Karpas-422 (cell line): ENCODE measurements around the gene CELF2. TPM values are rescaled to one million over a fixed set of nuclear protein-coding genes. Genes with fewer than 3 reads are reported as not detected.
"Not testable (repeated sequence)": the region's sequence is repeated elsewhere in the genome, so short reads cannot be mapped to it uniquely, and the experiment has no call there.

ENCODE experiments used
- DNase-seq: peaks from one replicate; pipeline ENCODE4 v3.0.0-alpha.2; 2015
- H2AFZ ChIP-seq: fragments of 200-600 bp; sonication (generic); 2 replicates; pipeline ENCODE4 v1.6.1; 2014; ENCODE audit warnings: antibody characterized with exemption, low read length, mixed read lengths
- H3K27ac ChIP-seq: fragments of 200-600 bp; sonication (generic); 2 replicates; pipeline ENCODE4 v1.5.1; 2014; ENCODE audit warnings: mild to moderate bottlenecking, low read length, moderate library complexity
- H3K27me3 ChIP-seq: fragments of 200-600 bp; sonication (generic); 2 replicates; pipeline ENCODE4 v1.6.1; 2014; ENCODE audit warnings: low read length, mixed read lengths
- H3K36me3 ChIP-seq: fragments of 200-600 bp; sonication (generic); 2 replicates; pipeline ENCODE4 v1.6.1; 2014; ENCODE audit warnings: low read length, mixed read lengths; ENCODE audit not compliant: insufficient read depth
- H3K4me1 ChIP-seq: fragments of 200-600 bp; sonication (generic); 2 replicates; pipeline ENCODE4 v1.6.1; 2014; ENCODE audit warnings: mild to moderate bottlenecking, low read length, mixed read lengths
- H3K4me2 ChIP-seq: fragments of 200-600 bp; sonication (generic); 2 replicates; pipeline ENCODE4 v1.6.1; 2014; ENCODE audit warnings: low read length, low read depth, mild to moderate bottlenecking; ENCODE audit not compliant: poor library complexity, severe bottlenecking
- H3K4me3 ChIP-seq: fragments of 200-600 bp; sonication (generic); 2 replicates; pipeline ENCODE4 v1.5.1; 2014; ENCODE audit warnings: mild to moderate bottlenecking, antibody characterized with exemption, low read length, mixed read lengths
- H3K79me2 ChIP-seq: fragments of 200-600 bp; sonication (generic); 2 replicates; pipeline ENCODE4 v1.6.1; 2014; ENCODE audit warnings: mild to moderate bottlenecking, low read length, mixed read lengths
- H3K9ac ChIP-seq: fragments of 200-600 bp; sonication (generic); 2 replicates; pipeline ENCODE4 v1.6.0; 2014; ENCODE audit warnings: low read length
- H3K9me2 ChIP-seq: fragments of 200-600 bp; sonication (generic), shearing (Covaris generic); replicated peaks from 2 replicates; pipeline ENCODE4 v1.6.0; 2014; ENCODE audit warnings: mild to moderate bottlenecking, low read length, moderate library complexity; ENCODE audit not compliant: insufficient read depth
- H3K9me3 ChIP-seq: fragments of 300-700, 200-600 bp; sonication (generic); 2 replicates; pipeline ENCODE4 v1.6.1; 2014; ENCODE audit warnings: low read length, mixed read lengths
- H4K20me1 ChIP-seq: fragments of 200-600 bp; sonication (generic); 2 replicates; pipeline ENCODE4 v1.6.1; 2014; ENCODE audit warnings: mild to moderate bottlenecking, antibody characterized with exemption, low read length, low read depth; ENCODE audit not compliant: insufficient read depth
- total RNA-seq: library from RNA; depleted of rRNA; stranded (reverse); fragments of >200 nt; shearing (Covaris generic); gene quantifications from 2 replicates; pipeline ENCODE4 v1.2.3, GENCODE V29; 2014; ENCODE audit warnings: low replicate concordance

Gene CELF2
- total RNA-seq, 1 experiment from 2014 or later, result 2.3 TPM

DNA sequence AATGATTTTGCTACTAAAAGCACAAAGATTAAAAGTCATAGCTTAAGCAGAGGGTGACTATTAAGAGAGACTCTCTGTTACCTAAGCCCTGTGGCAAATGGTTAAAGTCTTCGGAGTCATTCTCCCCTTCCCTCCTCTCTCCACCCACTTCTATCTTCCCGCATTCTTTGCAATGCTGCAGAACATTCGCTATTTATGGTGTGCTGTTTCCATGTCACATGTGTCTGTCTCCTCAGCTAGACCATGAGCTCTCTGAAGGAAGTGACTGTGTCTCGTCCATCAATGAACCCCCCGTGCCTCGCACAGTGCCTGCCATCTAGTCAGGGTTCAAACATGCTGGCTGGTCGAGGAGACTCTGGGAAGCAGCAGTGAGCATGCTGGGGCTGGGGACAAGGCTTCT lies 321.3 kb downstream of the CELF2 start:
- Histone ChIP-seq H3K9me3 (no peaks in the 10 kb centered on the region), H2AFZ (no peak overlapping the region), H3K36me3 (no peaks in the 10 kb centered on the region), H3K4me2 (no peak overlapping the region), H3K27ac (no peak overlapping the region), H3K27me3 (no peaks in the 10 kb centered on the region), H3K4me1 (no peaks in the 10 kb centered on the region), H4K20me1 (no peaks in the 10 kb centered on the region), H3K9ac (no peak overlapping the region), H3K79me2 (no peaks in the 10 kb centered on the region), H3K4me3 (no peak overlapping the region), H3K9me2 (no peaks in the 10 kb centered on the region)
- DNase-seq, result no peak

DNA sequence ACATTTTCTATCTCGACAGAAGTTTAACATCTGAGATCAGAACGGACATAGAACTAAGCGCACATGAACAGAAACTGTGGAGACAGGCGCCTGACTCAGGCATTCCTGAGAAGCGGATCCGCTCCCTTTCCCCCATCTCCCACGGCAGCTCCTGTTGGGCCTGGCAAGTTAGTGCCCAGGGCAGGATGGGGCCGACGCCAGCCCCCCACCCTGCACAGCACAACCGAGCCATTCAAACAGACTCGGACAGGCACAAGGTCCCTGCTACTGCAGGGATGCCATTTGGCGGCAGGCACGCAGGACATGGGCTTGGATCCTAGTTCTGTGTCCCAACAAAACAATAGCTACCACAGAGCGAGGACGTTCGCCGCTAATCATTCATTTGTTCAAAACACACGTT lies 322.0 kb downstream of the CELF2 start:
- Histone ChIP-seq H3K4me1 (no peaks in the 10 kb centered on the region), H3K79me2 (no peaks in the 10 kb centered on the region), H3K4me2 (no peak overlapping the region), H3K9ac (no peak overlapping the region), H3K36me3 (no peaks in the 10 kb centered on the region), H2AFZ (no peak overlapping the region), H3K27ac (no peak overlapping the region), H3K4me3 (no peak overlapping the region), H3K9me2 (no peaks in the 10 kb centered on the region), H3K27me3 (no peaks in the 10 kb centered on the region), H4K20me1 (no peaks in the 10 kb centered on the region), H3K9me3 (no peaks in the 10 kb centered on the region)
- DNase-seq, result no peak

DNA sequence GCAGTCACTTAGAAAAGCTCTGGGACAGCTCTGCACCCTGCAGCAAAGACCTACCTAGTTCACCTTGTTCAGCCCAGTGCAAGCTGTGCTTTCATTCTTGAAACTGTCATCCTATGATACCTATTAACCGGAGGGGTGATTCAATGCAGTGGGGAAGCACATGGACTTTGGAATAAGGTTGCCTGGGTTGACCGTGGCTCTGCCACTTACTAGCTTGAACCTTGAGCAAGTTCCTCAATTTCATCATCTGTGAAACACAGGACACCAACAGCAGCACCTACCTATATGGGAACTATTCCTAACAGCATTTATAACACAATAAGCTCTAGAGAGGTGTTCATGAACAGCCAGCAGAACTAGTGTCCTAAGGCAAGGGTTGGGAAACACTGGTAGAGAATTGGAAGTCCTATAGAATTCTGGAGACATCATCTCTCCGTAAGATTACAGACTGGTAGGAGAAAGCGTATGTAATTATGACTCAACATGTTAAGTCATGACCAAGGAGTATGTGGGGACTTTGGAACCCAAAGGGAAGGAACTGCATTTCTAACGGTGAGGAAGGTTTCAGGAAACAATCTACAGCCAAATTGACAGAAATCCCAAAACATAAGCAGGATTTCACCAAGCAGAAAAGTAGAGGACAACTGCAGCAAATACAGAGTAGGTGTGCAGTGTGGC lies 323.8 kb downstream of the CELF2 start:
- Histone ChIP-seq H3K9me2 (no peaks in the 10 kb centered on the region), H3K9me3 (no peaks in the 10 kb centered on the region), H3K9ac (no peak overlapping the region), H3K4me3 (no peak overlapping the region), H3K27ac (no peak overlapping the region), H2AFZ (no peak overlapping the region), H3K4me1 (no peaks in the 10 kb centered on the region), H4K20me1 (no peaks in the 10 kb centered on the region), H3K4me2 (no peak overlapping the region), H3K36me3 (no peaks in the 10 kb centered on the region), H3K27me3 (no peaks in the 10 kb centered on the region), H3K79me2 (no peaks in the 10 kb centered on the region)
- no peak for DNase-seq

DNA sequence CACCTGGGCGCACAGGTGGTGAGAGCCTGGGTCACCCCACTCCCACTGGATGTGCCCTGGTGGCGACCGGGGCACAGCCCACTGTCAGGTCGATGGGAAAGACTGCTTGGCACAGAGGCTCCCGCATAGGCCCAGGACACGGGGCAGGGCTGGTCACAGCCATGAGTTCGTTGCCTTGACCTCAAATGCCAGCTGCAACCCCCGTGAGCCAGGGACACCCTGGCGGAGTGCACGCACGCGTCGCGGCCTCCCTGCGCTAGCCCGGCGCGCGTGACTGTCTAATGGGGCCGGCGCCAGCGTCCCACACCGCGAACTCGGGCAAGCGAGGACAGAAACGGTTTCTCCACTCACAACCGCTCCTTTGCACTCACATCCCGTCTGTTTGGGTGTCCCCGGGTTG lies 326.4 kb downstream of the CELF2 start:
- no peaks in the 10 kb centered on the region for H3K79me2 ChIP-seq
- no peak overlapping the region for H3K4me3 ChIP-seq
- no peaks in the 10 kb centered on the region for H4K20me1 ChIP-seq
- DNase-seq, result no peak
- no peak overlapping the region for H3K27ac ChIP-seq
- H3K27me3 ChIP-seq, result no peaks in the 10 kb centered on the region
- no peaks in the 10 kb centered on the region for H3K36me3 ChIP-seq
- no peak overlapping the region for H2AFZ ChIP-seq
- H3K4me1 ChIP-seq, result no peaks in the 10 kb centered on the region
- H3K9me2 ChIP-seq, result no peaks in the 10 kb centered on the region
- no peak overlapping the region for H3K4me2 ChIP-seq
- no peaks in the 10 kb centered on the region for H3K9me3 ChIP-seq
- H3K9ac ChIP-seq, result no peak overlapping the region

DNA sequence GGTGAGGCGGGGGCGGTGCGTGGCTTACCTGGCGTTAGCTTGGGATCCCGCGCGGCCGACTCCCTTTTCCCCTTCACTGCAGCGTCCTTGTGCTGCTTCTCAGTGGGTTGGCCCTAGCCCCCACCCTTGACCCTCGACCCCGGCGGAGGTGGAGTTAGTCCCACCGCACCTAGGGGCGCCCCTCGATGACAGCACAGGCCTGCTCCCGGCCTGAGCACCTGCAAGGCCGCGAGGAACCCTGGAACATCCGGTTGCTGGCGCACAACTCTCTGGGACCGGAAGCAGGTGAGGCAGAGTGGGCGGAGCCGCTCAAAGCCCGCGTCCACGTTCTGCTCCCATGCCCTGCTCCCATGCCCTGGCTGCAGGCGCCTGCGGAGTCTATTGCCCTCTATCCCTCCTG lies 326.9 kb downstream of the CELF2 start:
- DNase-seq, result no peak
- Histone ChIP-seq H3K9me2 (no peaks in the 10 kb centered on the region), H3K27ac (no peak overlapping the region), H3K9ac (no peak overlapping the region), H3K4me2 (no peak overlapping the region), H3K9me3 (no peaks in the 10 kb centered on the region), H3K36me3 (no peaks in the 10 kb centered on the region), H3K4me1 (no peaks in the 10 kb centered on the region), H3K79me2 (no peaks in the 10 kb centered on the region), H4K20me1 (no peaks in the 10 kb centered on the region), H2AFZ (no peak overlapping the region), H3K27me3 (no peaks in the 10 kb centered on the region), H3K4me3 (no peak overlapping the region)

DNA sequence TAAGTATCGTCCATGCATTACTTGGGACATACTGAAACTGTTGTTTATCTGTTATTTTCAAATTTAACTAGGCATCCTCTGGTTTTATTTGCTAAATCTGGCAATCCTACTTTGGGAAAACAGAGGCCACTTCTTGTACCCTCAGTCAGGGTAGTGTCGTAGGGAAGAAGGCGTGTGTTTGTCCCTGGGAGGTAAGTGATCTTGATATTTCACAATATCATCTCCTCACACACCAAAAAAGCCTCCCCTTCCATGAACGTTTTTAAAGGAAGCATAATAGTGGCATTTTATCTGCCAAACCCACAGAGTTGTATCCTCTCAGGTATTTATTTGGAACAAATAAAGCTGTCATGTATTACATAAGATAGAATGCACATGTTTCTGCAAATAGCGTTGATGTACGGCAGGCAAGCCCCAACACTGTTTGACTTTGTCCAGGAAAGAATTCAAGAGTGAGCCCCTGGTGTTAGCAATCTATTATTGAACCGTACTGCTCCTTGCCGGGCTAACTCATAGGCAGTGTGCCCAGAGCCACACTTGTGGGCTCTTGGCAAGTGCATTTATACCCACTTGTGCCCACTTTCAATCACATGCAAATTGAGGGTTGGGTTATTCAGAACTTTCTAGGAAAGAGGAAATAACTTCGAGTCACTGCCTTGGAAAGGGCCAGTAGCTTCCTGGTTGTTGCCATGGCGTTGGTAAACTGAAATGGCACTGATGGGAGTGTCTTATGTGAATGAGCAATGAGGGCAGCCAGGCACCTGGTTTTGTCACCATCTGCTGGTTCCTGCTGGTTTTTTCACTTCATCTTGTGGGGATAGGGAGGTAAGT lies 327.8 kb downstream of the CELF2 start:
- H4K20me1 ChIP-seq, result no peaks in the 10 kb centered on the region
- no peaks in the 10 kb centered on the region for H3K27me3 ChIP-seq
- no peaks in the 10 kb centered on the region for H3K36me3 ChIP-seq
- no peak overlapping the region for H3K9ac ChIP-seq
- H3K4me3 ChIP-seq, result no peak overlapping the region
- no peak overlapping the region for H3K4me2 ChIP-seq
- no peak overlapping the region for H2AFZ ChIP-seq
- H3K9me2 ChIP-seq, result no peaks in the 10 kb centered on the region
- no peak overlapping the region for H3K27ac ChIP-seq
- no peaks in the 10 kb centered on the region for H3K9me3 ChIP-seq
- H3K4me1 ChIP-seq, result no peaks in the 10 kb centered on the region
- peak; percentile 64 for DNase-seq
- no peaks in the 10 kb centered on the region for H3K79me2 ChIP-seq

DNA sequence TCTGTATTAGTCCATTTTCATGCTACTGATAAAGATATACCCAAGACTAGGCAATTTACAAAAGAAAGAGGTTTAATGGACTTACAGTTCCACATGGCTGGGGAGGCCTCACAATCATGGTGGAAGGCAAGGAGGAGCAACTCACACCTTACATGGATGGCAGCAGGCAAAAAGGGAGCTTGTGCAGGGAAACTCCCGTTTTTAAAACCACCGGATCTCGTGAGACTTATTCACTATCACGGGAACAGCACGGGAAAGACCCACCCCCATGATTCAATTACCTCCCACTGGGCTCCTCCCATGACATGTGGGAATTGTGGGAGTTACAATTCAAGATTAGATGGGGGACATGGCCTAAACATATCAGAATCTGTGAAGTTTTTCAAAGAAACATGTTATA lies 329.9 kb downstream of the CELF2 start:
- H3K27me3 ChIP-seq, H3K4me3 ChIP-seq, H4K20me1 ChIP-seq, H3K4me1 ChIP-seq, DNase-seq, H3K36me3 ChIP-seq, H3K9me3 ChIP-seq, H2AFZ ChIP-seq, H3K4me2 ChIP-seq, H3K9me2 ChIP-seq, H3K9ac ChIP-seq, H3K79me2 ChIP-seq, H3K27ac ChIP-seq: not testable (repeated sequence)

DNA sequence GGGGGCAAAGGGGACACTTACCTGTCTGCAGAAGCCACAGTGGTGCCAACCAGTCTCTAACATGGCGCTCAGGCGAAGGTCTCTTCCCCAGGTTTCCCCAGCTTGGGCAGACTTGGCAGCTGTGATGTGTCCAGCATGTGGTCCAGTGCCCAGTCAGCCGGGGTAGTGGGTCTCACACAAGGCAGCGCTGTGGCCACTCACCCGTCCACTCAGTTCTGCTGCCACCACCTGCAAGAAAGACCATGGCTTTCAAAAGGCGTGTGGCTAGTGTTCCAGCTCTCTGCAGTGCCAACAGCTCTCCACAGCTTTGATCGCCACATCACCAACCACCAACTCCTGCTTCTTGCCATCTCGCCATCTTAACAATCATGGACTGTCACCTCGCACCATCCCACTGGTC lies 334.1 kb downstream of the CELF2 start:
- Histone ChIP-seq H4K20me1 (no peaks in the 10 kb centered on the region), H3K9ac (no peak overlapping the region)

More for the DNA sequence above, 334.1 kb downstream of the CELF2 start:
- Histone ChIP-seq H3K27ac (no peak overlapping the region), H3K27me3 (no peaks in the 10 kb centered on the region), H3K9me3 (no peaks in the 10 kb centered on the region), H3K36me3 (no peaks in the 10 kb centered on the region), H3K79me2 (no peaks in the 10 kb centered on the region), H3K4me2 (no peak overlapping the region), H3K9me2 (no peaks in the 10 kb centered on the region), H3K4me3 (no peak overlapping the region), H2AFZ (no peak overlapping the region), H3K4me1 (no peaks in the 10 kb centered on the region)
- DNase-seq, result no peak
